ENCODE results near the gene PRELID2.

- TF ChIP-seq CTCF (IDR thresholded peaks at IDR 0.05; ENCODE audit: insufficient read depth, low read length, poor library complexity, severe bottlenecking) (no peak), EZH2phosphoT487 (conservative IDR thresholded peaks at IDR 0.05; ENCODE audit: low read length) (no peak)
These were observed 47.6 kb downstream of the PRELID2 start for GRCh38 chr5:145787507-145787906.

Measured in SU-DHL-6 (cell line).